ENCODE results near the gene IL1F10.

IL1F10 gene

DNA sequence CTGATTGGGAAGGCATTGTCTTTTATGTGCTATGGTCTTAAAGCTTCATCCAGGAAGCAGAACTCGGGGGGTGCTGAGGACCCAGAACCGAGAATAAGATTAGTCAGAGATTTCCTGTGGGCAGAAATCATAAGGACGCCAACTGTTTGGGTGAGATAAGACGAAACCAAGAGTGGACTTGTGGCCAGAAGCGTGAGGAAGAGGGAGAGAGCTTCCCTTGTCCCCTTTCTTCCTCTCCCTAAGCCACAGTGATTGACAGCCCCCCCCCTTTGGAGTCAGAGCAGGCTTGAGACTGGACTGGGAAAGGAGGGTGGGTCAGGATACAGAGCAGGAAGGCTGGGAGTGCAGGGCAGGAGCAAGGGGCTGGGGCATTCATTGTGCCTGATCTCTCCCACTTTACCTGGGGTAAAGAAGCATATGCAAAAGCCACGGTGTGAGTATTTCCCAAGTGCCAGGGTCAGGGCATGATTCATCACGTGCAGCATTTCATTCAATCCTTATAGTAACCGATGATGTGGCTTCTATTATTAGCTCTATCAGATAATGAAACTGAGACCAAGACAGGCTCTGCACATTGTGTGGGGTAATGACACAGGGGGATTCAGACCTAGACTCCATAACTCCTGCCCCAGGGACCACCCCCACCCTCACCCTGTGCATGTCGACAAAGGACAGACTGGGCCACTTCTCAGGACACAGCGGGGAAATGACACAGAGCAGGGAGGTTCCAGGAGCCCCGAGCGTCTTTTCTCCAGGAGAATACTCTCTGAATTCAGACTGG, 56.6 kb downstream of the IL1F10 start:
- DNase-seq (ENCODE audit: insufficient read length, low spot score) (no peak), FAIRE-seq (no peak)
- TF ChIP-seq, protein P1, sequence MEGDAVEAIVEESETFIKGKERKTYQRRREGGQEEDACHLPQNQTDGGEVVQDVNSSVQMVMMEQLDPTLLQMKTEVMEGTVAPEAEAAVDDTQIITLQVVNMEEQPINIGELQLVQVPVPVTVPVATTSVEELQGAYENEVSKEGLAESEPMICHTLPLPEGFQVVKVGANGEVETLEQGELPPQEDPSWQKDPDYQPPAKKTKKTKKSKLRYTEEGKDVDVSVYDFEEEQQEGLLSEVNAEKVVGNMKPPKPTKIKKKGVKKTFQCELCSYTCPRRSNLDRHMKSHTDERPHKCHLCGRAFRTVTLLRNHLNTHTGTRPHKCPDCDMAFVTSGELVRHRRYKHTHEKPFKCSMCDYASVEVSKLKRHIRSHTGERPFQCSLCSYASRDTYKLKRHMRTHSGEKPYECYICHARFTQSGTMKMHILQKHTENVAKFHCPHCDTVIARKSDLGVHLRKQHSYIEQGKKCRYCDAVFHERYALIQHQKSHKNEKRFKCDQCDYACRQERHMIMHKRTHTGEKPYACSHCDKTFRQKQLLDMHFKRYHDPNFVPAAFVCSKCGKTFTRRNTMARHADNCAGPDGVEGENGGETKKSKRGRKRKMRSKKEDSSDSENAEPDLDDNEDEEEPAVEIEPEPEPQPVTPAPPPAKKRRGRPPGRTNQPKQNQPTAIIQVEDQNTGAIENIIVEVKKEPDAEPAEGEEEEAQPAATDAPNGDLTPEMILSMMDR (IDR thresholded peaks at IDR 0.05; ENCODE audit: insufficient read depth, missing control alignments): no peak

Data from D721Med (cell line).